Measurements from ENCODE around the gene GJD3.

GRCh38 chr17:40382251-40382650 is 17.7 kb upstream of the GJD3 start:
- TF ChIP-seq, protein P1, sequence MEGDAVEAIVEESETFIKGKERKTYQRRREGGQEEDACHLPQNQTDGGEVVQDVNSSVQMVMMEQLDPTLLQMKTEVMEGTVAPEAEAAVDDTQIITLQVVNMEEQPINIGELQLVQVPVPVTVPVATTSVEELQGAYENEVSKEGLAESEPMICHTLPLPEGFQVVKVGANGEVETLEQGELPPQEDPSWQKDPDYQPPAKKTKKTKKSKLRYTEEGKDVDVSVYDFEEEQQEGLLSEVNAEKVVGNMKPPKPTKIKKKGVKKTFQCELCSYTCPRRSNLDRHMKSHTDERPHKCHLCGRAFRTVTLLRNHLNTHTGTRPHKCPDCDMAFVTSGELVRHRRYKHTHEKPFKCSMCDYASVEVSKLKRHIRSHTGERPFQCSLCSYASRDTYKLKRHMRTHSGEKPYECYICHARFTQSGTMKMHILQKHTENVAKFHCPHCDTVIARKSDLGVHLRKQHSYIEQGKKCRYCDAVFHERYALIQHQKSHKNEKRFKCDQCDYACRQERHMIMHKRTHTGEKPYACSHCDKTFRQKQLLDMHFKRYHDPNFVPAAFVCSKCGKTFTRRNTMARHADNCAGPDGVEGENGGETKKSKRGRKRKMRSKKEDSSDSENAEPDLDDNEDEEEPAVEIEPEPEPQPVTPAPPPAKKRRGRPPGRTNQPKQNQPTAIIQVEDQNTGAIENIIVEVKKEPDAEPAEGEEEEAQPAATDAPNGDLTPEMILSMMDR (IDR thresholded peaks at IDR 0.05): no peak
- no peak for TF ChIP-seq EZH2 (IDR thresholded peaks at IDR 0.05; ENCODE audit: borderline replicate concordance, insufficient read depth, low read depth, low read length, poor library complexity, severe bottlenecking)

Data from B cell (primary cell).